Suprapubic skin (tissue), 4 donors: Measurements from ENCODE around the gene C3orf49. TPM values are rescaled to one million over a fixed set of nuclear protein-coding genes. Genes with fewer than 3 reads are reported as not detected.

Source experiments
- DNase-seq, 2 donors: peaks; one replicate each; pipeline ENCODE4 v3.0.0-alpha.2; 2019; ENCODE audit warnings: low spot score in 2 of 2
- H3K27ac ChIP-seq: fragments of 200-600 bp; sonication (generic); one replicate; pipeline ENCODE4 v1.5.1; 2019
- H3K27me3 ChIP-seq: fragments of 200-600 bp; sonication (generic); one replicate; pipeline ENCODE4 v1.5.1; 2019
- H3K36me3 ChIP-seq: fragments of 200-600 bp; sonication (generic); one replicate; pipeline ENCODE4 v1.5.1; 2019
- H3K4me1 ChIP-seq: fragments of 200-600 bp; sonication (generic); one replicate; pipeline ENCODE4 v1.5.1; 2019
- H3K4me3 ChIP-seq: fragments of 200-600 bp; sonication (generic); one replicate; pipeline ENCODE4 v1.5.1; 2019; ENCODE audit warnings: mild to moderate bottlenecking
- H3K9me3 ChIP-seq: fragments of 200-600 bp; sonication (generic); one replicate; pipeline ENCODE4 v1.5.1; 2019
- CTCF ChIP-seq, 2 donors: fragments of 200-600 bp in 1 of 2; fragments of 450-650 bp in 1 of 2; sonication (generic) in 1 of 2; IDR thresholded peaks; one replicate each; pipeline ENCODE4 v1.5.1; 2016 to 2019; ENCODE audit warnings: antibody characterized with exemption in 2 of 2, mild to moderate bottlenecking in 1 of 2, moderate library complexity in 1 of 2
- EP300 ChIP-seq: sonication (generic); formaldehyde crosslinking; IDR thresholded peaks from one replicate; pipeline ENCODE4 v1.6.1; 2017; ENCODE audit warnings: antibody characterized with exemption
- POLR2A ChIP-seq, 2 donors: fragments of 450-650 bp; IDR thresholded peaks; one replicate each; pipeline ENCODE4 v1.6.1; 2017; ENCODE audit warnings: antibody characterized with exemption in 2 of 2, mild to moderate bottlenecking in 2 of 2, moderate library complexity in 2 of 2
- POLR2AphosphoS5 ChIP-seq, 3 donors: sonication (generic); formaldehyde crosslinking; IDR thresholded peaks; one replicate each; pipeline ENCODE4 v1.6.1; 2017; ENCODE audit warnings: antibody characterized with exemption in 3 of 3
- WGBS: methylation state at CpG from one replicate; pipeline ENCODE4 v1.1.5; 2018; 5-methylcytosine and 5-hydroxymethylcytosine counted together
- total RNA-seq, 4 donors: library from RNA; depleted of rRNA; stranded (reverse); fragments of >200 nt; gene quantifications; one replicate each; pipeline ENCODE4 v1.1.0, GENCODE V29; 2016

Gene C3orf49
- not detected for total RNA-seq

- no peak within 1 kb of the TSS for H3K27ac ChIP-seq
- H3K27me3 ChIP-seq: no peaks in the 10 kb centered on the region
- no peak within 1 kb of the TSS for H3K4me3 ChIP-seq
- H3K36me3 ChIP-seq: no peaks in the 10 kb centered on the region
- H3K4me1 ChIP-seq: peaks cover 4% of the 10 kb centered on the region
- DNase-seq: no peak
- TF ChIP-seq POLR2AphosphoS5 (IDR thresholded peaks at IDR 0.05) (no peak), EP300 (no peak), POLR2A (IDR thresholded peaks at IDR 0.05) (no peak), CTCF (IDR thresholded peaks at IDR 0.05) (no peak)
- 93% methylated on average over 1 of the region's 1 CpG for WGBS
- no peaks in the 10 kb centered on the region for H3K9me3 ChIP-seq
Observed at GRCh38 chr3:63819151-63819398, at the start of gene C3orf49. TSS of gene C3orf49 (plus strand) at chr3:63819299. CDS start at chr3:63819472, 173 bp downstream.

GRCh38 chr3:63774781-63775180 is 44.3 kb upstream of the C3orf49 start:
- Histone ChIP-seq H3K27me3 (no peaks in the 10 kb centered on the region), H3K36me3 (no peaks in the 10 kb centered on the region), H3K27ac (no peak overlapping the region), H3K4me3 (no peak overlapping the region), H3K9me3 (no peaks in the 10 kb centered on the region), H3K4me1 (no peaks in the 10 kb centered on the region)
- 75% methylated on average over 5 of the region's 5 CpGs for WGBS
- no peak for TF ChIP-seq POLR2A (IDR thresholded peaks at IDR 0.05)
- no peak for DNase-seq

GRCh38 chr3:63779227-63779626 is 39.9 kb upstream of the C3orf49 start:
- H3K9me3 ChIP-seq: no peaks in the 10 kb centered on the region
- H3K36me3 ChIP-seq: no peaks in the 10 kb centered on the region
- no peaks in the 10 kb centered on the region for H3K27me3 ChIP-seq
- H3K4me3 ChIP-seq: no peak overlapping the region
- no peaks in the 10 kb centered on the region for H3K4me1 ChIP-seq
- WGBS: 93% methylated on average over 4 of the region's 4 CpGs
- no peak overlapping the region for H3K27ac ChIP-seq
- no peak for DNase-seq
- TF ChIP-seq CTCF (IDR thresholded peaks at IDR 0.05) (no peak), EP300 (no peak), POLR2A (IDR thresholded peaks at IDR 0.05) (no peak), POLR2AphosphoS5 (IDR thresholded peaks at IDR 0.05) (no peak)

- H3K27ac ChIP-seq: no peak overlapping the region
- H3K4me3 ChIP-seq: no peak overlapping the region
- TF ChIP-seq EP300 (no peak), CTCF (IDR thresholded peaks at IDR 0.05) (peak; percentile 10 to 23)
- no peak for DNase-seq
- H3K9me3 ChIP-seq: no peaks in the 10 kb centered on the region
- no peaks in the 10 kb centered on the region for H3K36me3 ChIP-seq
- no peaks in the 10 kb centered on the region for H3K27me3 ChIP-seq
- H3K4me1 ChIP-seq: peaks cover 3% of the 10 kb centered on the region
- WGBS: 2% methylated on average over 1 of the region's 1 CpG
Observed at GRCh38 chr3:63791974-63792373, 27.1 kb upstream of the C3orf49 start.

GRCh38 chr3:63795438-63795837 is 23.7 kb upstream of the C3orf49 start:
- Histone ChIP-seq H3K9me3 (no peaks in the 10 kb centered on the region), H3K36me3 (no peaks in the 10 kb centered on the region), H3K4me3 (no peak overlapping the region), H3K27ac (no peak overlapping the region), H3K4me1 (peaks cover 3% of the 10 kb centered on the region), H3K27me3 (no peaks in the 10 kb centered on the region)
- 38% methylated on average over 6 of the region's 6 CpGs for WGBS
- DNase-seq: no peak
- TF ChIP-seq POLR2A (IDR thresholded peaks at IDR 0.05): no peak
- no peak for TF ChIP-seq CTCF (IDR thresholded peaks at IDR 0.05)
- TF ChIP-seq EP300: no peak
- TF ChIP-seq POLR2AphosphoS5 (IDR thresholded peaks at IDR 0.05): no peak

GRCh38 chr3:63798544-63798943 is 20.6 kb upstream of the C3orf49 start:
- Histone ChIP-seq H3K27me3 (no peaks in the 10 kb centered on the region), H3K4me1 (no peaks in the 10 kb centered on the region), H3K36me3 (no peaks in the 10 kb centered on the region), H3K4me3 (no peak overlapping the region), H3K9me3 (no peaks in the 10 kb centered on the region), H3K27ac (no peak overlapping the region)
- TF ChIP-seq CTCF (IDR thresholded peaks at IDR 0.05) (no peak), EP300 (no peak), POLR2A (IDR thresholded peaks at IDR 0.05) (no peak), POLR2AphosphoS5 (IDR thresholded peaks at IDR 0.05) (no peak)
- no peak for DNase-seq
- 97% methylated on average over 2 of the region's 2 CpGs for WGBS
